SIG-M5 (cell line): ENCODE measurements around the gene MRPL10.

Experiments
- DNase-seq: peaks from one replicate; lab custom pipeline; 2025; lab: John Stamatoyannopoulos, UW

The MRPL10 gene

GRCh38 chr17:47812146-47812920 lies 19.0 kb downstream of the MRPL10 start:
- DNase-seq, result no peak

DNA sequence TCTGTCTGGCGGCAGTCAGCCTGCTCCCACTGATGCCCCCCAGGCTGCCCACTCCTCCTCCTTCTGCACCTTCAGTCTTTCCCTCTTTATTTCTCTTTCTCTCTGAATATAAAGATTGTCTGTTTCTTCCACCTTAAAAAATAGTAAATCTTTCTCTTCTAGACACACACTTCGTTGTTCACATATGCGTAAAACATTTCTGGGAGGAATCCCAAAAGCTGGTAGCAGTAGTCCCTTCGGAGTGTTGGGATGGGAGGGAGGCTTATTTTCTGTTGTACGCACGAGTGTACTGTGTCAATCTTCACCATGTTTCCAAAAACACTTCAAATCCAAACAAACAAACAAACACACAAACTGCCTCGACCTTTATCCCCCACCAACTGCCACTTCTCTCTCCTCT lies 19.6 kb downstream of the MRPL10 start:
- no peak for DNase-seq

- no peak for DNase-seq
Observed at GRCh38 chr17:47810901-47811635, 20.3 kb downstream of the MRPL10 start.

DNA sequence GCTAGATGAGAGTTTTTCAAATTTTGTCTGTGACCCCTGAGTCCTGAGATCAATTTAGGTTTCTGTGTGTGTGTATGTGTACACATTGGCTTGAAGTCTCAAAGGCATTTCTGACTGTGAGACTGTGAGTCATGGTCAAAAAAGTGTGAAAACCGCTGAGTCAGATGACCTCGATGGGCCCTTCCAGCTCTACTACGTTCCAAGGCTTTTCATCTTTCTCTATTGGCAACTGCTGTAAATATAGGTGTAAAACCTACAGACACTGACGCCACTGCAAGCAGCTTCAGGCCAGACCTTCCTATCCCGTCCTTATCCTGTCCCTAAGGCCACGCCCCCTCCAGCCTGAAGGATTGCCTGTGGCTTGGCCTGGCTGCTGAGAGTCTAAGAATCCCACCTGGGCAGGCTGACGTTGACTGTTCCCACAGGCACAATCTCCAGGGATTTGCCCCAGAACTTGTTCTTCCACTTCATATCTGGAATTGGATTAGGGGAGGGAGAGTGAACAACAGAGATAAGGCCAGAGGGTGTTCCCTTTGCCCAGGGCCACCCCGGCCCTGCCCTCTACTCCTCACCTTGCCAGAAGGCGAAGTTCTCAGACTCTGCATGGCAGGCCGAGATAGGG lies 21.0 kb downstream of the MRPL10 start:
- no peak for DNase-seq

- DNase-seq, result no peak
Observed at GRCh38 chr17:47808830-47809480, 22.4 kb downstream of the MRPL10 start.

DNA sequence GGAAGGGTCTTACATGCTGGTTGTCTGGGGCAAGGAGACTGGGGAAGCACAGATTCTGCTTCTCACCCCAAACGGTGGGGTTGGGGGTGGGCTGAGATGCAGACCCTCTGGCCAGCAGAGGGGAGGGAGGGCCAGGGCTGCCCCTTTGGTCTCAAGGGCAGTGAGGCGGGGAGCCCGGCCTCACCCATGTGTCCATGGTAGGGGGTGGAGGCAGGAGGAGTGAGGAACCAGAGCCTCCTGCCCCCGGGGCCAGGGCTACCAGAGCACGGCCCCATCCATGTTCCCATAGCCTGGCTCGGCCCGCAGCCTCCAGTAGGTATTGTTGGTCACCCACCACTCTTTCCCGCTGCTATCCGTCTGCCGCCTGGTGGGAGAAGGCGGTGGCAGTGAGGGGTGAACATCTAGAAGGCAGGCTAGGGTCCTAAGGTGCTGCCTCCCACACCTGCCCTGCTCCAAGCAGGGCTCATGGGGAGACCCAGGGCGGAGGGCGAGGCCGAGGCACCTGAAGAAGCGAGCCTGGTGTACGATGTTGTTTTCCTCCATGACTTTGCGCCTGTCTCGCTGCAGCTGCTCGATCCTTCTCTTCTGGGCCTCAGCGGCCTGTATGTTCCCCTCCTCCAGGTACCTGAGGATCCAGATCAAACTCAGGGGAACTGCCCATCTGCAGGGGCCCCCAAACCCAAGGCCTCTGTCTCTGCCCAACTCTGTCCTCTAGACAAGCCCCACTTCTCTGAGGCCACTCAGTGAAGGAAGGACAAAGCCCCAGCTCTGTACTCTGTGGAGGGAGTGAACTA lies 23.1 kb downstream of the MRPL10 start:
- DNase-seq, result no peak

- no peak for DNase-seq
Observed at GRCh38 chr17:47807421-47807820, 23.9 kb downstream of the MRPL10 start.

DNA sequence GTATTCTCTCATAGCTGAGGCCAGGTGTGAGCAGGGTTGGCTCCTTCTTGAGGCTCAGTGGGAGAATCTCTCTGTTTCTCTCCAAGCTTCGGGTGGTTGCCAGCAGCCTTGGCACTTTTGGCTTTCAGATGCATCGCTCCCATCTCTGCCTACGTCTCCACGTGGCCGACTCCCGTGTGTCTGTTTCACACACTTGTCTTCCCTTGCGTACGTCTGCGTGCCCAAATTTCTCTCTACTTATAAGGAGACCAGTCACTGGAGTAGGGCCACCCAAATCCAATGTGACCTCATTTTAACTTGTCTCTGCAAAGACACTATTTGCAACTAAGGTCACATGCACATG lies 24.5 kb downstream of the MRPL10 start:
- DNase-seq, result no peak

DNA sequence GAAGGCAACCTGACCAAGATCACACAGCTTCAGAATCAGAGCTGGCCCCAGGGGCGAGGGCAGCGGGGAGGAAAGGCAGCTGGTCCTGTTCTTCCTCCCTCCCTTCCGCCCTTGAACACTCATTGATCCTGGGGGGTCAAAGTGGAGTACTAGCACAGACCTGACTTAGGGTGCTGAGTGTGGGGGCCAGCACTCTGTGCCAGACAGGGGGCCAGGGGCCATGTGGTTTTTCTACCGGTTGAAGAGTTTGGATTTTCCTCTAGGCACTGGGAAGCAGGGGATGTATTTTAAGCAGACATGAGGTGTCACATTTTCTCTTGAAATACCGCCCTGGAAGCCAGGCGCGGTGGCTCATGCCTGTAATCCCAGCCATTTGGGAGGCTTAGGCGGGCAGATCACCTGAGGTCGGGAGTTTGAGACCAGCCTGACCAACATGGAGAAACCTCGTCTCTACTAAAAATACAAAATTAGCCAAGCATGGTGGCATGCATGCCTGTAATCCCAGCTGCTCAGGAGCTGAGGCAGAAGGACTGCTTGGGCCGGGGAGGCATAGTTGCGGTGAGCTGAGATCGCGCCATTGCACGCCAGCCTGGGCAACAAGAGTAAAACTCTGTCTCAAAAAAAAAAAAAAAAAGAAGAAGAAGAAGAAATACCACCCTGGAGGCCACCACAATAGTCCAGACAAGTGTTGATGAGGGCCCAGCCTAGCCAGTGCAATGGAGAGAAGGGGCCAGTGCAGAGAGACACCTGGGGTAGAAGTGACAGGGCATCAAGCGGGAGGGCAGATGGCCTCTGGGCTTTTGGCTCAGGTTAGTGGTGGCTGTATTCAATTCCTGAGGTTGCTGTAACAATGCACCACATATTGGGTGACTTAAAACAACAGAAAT lies 25.1 kb downstream of the MRPL10 start:
- DNase-seq, result no peak

DNA sequence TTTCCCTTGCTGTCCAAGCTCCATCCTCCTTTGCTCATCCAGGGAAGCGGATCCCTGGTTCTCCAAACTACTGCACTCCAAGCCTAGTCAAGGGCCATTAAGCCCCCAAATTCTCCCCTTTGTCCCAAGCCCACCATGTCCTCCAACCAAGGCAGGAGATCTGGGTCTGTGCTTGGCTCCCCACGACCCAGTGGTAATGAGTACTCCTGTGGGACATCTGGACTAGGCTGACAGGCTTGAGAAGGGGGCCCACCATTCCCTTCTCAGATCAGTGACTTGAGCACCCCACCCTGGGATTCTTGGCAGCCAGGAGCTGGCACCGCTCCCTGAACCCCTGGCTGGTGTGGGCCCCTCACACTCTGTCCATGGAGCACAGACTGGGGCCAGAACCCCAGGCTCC lies 26.9 kb downstream of the MRPL10 start:
- no peak for DNase-seq

DNA sequence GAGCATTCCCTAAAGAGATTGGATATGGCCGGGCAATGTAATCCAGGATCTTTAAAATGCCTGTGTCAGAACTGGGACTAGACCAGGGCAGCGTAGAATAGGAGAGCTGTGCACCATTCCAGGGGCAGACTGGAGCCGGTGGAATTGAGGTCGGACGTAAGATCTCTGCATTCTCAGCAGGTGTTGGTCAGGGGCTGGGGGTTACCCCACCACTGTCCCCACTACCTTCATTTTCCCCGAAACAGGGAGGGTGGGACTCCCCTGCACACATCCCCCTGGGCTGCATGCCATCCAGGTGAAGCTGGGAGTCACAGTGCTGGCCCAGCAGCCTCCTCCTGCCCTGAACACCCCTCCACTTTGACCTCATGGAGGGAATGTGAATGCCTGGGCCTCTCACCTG lies 27.6 kb downstream of the MRPL10 start:
- no peak for DNase-seq

DNA sequence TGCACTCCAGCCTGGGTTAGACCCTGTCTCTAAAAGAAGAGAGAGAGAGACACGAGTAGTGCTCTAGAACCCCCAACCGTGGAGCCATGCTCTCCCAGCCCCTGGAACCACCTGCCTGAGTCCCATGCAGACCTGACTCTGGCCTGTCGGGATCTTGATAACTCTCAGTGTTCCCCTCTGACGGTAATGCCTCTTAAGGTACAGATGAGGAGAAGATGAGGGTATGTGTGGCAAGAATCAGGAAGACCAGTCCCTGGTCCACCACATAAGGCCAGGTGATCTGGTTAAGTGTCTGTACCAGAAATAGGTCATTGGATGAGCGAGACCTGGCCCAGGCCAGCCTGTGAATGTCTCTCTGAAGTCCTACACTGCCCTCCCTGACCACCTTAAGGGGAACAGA lies 28.1 kb downstream of the MRPL10 start:
- no peak for DNase-seq

DNA sequence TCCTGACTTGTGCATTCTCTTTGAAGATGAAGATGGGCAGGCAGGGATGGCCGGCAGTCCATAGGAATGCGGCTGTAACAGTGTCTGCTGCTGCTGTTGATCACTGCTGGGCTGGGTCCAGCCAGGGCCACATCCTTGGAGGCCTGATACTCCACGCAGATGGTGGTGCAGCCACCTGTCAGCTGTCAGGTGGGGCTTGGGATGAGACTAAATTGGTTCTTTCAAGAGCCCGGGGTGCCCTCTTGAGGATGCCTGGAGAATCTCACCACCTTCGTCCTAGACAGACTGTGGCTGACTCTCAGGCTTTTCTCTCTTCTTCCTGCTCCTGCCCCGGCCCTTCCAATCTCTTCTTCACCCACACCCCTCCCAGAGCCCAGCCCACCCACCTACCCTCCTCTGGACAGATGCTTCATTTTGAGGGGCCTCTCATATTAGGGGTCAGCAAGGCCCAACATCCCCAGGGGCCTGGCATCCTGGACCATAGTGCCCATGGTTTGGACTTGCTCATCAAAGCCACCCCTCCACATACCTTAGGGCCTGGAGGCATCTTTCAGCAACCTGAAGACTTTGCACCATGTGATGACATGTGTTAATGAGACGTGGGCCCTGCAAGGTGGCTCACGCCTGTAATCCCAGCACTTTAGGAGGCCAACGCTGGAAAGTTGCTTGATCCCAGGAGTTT lies 28.9 kb downstream of the MRPL10 start:
- DNase-seq, result no peak

DNA sequence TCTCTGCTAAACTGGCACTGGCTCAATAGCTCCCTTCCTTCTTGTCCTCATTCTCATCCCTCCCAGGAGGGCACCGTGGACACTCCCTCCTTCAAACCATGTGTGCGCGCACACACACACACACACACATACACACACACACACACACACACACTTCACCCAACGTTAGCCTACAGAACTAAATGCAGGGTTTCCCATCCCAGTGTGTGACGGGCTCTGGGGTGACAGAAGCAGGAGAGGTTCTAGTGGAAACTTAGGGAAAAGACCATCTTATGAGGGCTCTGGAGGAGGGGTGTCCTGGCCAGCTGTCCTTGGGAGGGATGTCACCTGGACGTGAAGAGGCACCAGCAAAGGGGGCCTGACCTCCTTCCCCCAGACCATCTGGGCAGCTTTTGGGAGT lies 29.4 kb downstream of the MRPL10 start:
- no peak for DNase-seq

GRCh38 chr17:47801176-47801765 lies 30.1 kb downstream of the MRPL10 start:
- DNase-seq, result no peak

- DNase-seq, result no peak
Observed at GRCh38 chr17:47800686-47801085, 30.7 kb downstream of the MRPL10 start.

- no peak for DNase-seq
Observed at GRCh38 chr17:47797797-47798196, 33.5 kb downstream of the MRPL10 start.

- DNase-seq, result no peak
Observed at GRCh38 chr17:47792979-47793378, 38.4 kb downstream of the MRPL10 start.

- no peak for DNase-seq
Observed at GRCh38 chr17:47792457-47792856, 38.9 kb downstream of the MRPL10 start.

DNA sequence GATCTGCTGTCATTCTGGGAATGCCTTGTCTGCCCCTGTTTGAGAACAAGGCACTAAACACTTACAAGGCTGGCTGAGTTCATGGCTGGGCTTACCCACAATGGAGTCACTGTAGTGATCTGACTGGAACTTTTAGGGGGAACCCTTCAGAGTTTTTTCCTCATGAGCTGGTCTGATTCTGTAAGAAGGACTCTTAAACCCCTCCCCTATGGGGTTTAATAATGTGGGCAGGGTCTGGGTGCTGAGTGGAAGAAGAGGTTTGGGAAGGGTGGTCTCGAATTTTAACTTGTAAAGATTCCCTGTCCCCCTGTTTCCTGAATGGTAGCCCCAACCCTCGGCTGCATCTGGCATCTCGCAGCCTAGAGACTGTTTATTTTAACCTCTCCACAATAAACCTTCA lies 40.3 kb downstream of the MRPL10 start:
- no peak for DNase-seq
